Measurements from ENCODE around the gene GAK.
"Not testable (repeated sequence)": the region's sequence is repeated elsewhere in the genome, so short reads cannot be mapped to it uniquely, and the experiment has no call there.

GAK gene

DNA sequence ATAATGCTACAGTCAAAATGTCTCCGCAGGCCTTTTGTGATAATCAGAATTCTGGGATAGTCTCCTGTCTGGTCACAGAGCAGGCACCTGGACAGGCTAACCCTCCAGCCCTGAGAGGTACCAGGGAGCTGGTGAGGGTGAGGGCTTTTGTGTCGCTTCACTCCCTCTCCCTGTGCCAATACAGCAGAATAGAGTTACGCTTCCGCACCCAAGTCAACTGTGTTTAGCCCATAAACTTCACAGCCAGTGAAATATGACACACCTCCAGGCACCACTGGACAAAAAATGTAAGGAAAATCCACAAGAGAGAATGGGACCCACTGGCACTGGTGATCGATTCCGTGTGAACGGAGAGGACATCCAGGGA, 1.3 kb downstream of the GAK start:
- ATAC-seq (ENCODE audit: low read depth), result no peak
- Mint-ChIP-seq H3K4me1 (peaks cover 40% of the 10 kb centered on the region), H3K27ac (peak overlapping the region; percentile 96), H3K27me3 (no peaks in the 10 kb centered on the region), H3K4me3 (peak overlapping the region; percentile 94), H3K9me3 (no peaks in the 10 kb centered on the region), H3K36me3 (peaks cover 2% of the 10 kb centered on the region)
- DNase-seq (ENCODE audit: low spot score in 2 of 2), result no peak

DNA sequence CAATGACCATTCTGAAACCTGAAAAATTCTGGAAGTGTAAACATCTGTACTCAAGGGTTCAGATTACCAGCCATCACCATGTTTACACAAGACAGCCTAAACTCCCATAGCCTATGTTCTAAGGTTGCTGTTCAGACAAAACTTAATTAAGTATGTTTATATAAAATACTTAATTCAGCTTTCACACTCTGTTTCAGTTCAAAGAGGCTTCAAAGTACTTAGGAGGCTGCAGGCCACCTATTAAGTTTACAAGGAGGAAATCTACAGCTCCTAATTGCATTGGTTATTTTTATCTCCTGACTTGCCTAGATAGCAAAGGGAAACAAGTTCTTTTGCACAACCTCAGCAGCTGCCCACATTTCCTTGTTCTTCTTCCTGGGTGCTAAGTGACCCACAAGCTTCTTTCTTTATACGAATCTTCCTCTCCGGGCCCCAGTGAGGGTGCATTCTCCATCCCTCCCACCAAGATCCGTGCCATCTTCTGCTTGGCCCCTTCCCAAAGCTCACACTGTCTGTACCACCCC, 2.0 kb downstream of the GAK start:
- Mint-ChIP-seq H3K4me3 (peak overlapping the region; percentile 94), H3K4me1 (peaks cover 38% of the 10 kb centered on the region), H3K27me3 (no peaks in the 10 kb centered on the region), H3K27ac (peak overlapping the region; percentile 96), H3K9me3 (no peaks in the 10 kb centered on the region), H3K36me3 (peaks cover 2% of the 10 kb centered on the region)
- DNase-seq (ENCODE audit: low spot score in 2 of 2) (no peak), ATAC-seq (ENCODE audit: low read depth) (no peak)

DNA sequence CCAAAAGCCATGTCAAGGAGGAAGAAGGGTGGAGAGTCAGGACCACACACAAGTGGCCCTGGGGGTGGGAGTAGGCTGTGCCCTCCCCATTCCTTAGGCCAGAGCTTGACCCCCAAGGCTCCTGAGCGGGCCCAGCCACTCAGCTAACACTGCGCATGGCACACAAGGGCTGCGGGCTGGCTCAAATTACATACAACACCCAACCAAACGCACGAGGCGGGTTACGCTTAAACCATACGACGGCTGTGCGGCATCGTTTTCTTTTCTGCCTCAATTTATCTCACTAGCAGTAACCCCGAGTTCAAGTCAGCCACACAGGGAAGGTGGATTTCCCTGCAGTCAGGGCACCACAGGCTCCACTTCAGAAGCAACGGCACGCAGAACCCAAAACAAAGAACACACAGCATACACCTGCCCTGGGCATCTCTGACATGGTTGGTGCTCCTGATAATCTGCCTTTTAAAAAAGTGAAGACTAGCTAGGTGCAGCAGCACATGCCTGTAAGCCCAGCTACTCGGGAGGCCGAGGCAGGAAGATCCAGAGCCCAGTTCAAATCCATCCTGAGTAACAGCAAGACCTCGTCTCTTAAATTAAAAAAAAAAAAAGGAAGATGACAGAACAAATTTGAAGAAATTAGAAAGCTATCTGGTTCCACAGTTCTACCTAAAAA, 2.9 kb downstream of the GAK start:
- DNase-seq (ENCODE audit: low spot score in 2 of 2) (no peak), ATAC-seq (ENCODE audit: low read depth) (no peak)
- no peaks in the 10 kb centered on the region for H3K27me3 Mint-ChIP-seq
- H3K4me1 Mint-ChIP-seq, result peaks cover 37% of the 10 kb centered on the region
- H3K27ac Mint-ChIP-seq, result no peak overlapping the region
- peaks cover 2% of the 10 kb centered on the region for H3K36me3 Mint-ChIP-seq
- no peaks in the 10 kb centered on the region for H3K9me3 Mint-ChIP-seq
- H3K4me3 Mint-ChIP-seq, result no peak overlapping the region

DNA sequence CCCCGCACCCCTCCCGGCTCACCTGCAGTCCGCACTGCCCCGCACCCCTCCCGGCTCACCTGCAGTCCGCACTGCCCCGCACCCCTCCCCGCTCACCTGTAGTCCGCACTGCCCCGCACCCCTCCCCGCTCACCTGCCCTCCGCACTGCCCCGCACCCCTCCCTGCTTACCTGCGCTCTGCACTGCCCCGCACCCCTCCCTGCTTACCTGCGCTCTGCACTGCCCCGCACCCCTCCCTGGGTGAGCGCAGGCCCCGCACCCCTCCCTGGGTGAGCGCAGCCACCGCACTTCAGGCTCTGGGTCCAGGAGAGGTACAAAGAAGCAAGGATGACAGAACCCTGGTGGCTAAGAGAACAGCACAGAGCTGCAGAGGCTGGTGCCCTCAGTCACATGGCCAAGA, 4.5 kb downstream of the GAK start:
- not testable (repeated sequence) for H3K4me3 Mint-ChIP-seq; DNase-seq (ENCODE audit: low spot score in 2 of 2); H3K27me3 Mint-ChIP-seq; H3K27ac Mint-ChIP-seq; ATAC-seq (ENCODE audit: low read depth); H3K9me3 Mint-ChIP-seq; H3K36me3 Mint-ChIP-seq
- H3K4me1 Mint-ChIP-seq, result peaks cover 41% of the 10 kb centered on the region

DNA sequence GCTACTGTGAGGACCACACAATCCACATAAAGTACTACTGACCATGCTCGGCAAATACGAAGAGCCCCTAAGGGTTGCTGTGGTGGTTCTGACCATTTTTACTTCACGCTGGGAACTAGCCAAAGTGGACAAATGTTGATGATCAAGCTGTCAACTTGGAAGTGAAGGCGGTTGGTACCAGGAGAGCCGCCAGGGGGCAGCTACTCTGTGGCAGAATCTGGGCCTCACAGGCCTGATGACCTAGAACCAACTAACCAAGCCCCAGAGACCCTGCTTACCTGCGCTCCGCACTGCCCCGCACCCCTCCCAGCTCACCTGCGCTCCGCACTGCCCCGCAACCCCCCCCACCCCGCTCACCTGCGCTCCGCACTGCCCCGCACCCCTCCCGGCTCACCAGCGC, 5.6 kb downstream of the GAK start:
- Mint-ChIP-seq H3K4me3 (no peak overlapping the region), H3K36me3 (peaks cover 2% of the 10 kb centered on the region), H3K27ac (peak overlapping the region; percentile 81), H3K4me1 (peaks cover 48% of the 10 kb centered on the region), H3K9me3 (no peaks in the 10 kb centered on the region), H3K27me3 (no peaks in the 10 kb centered on the region)
- no peak for DNase-seq (ENCODE audit: low spot score in 2 of 2)
- no peak for ATAC-seq (ENCODE audit: low read depth)

DNA sequence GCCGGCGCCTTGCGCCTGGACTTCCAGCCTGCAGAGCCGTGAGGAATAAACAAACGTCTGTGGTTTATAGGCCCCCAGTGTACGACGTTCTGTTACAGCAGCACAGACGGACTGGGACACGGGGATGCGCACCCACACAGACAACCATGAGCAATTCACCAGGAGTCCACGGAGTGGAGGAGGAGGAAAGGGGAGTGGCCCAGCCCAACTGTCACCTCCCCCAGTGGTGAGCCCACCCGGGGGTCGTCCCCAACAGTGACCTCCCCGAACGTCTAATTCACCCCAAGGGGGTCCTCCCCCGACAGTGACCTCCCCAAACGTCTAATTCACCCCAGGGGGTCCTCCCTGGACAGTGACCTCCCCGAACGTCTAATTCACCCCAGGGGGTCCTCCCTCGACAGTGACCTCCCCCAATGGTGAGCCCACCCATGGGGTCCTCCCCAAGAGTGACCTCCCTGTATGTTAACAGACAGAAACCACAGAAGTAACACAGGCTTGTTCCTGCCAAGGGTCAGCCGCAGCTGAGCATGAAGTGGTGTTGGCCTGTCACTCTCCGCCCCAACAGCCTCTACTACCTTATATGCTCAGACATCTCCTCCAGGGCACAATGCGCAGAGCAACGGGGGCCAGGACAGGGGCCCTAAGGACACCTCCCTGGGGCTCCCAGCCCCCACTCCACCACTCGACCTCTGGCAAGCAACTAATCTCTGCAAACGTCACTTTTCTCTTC, 6.2 kb downstream of the GAK start:
- H3K27me3 Mint-ChIP-seq, result no peaks in the 10 kb centered on the region
- H3K27ac Mint-ChIP-seq, result peak overlapping the region; percentile 97
- H3K4me1 Mint-ChIP-seq, result peaks cover 47% of the 10 kb centered on the region
- DNase-seq (ENCODE audit: low spot score in 2 of 2), result no peak
- peaks cover 2% of the 10 kb centered on the region for H3K36me3 Mint-ChIP-seq
- no peaks in the 10 kb centered on the region for H3K9me3 Mint-ChIP-seq
- H3K4me3 Mint-ChIP-seq, result peak overlapping the region; percentile 64
- ATAC-seq (ENCODE audit: low read depth), result no peak

DNA sequence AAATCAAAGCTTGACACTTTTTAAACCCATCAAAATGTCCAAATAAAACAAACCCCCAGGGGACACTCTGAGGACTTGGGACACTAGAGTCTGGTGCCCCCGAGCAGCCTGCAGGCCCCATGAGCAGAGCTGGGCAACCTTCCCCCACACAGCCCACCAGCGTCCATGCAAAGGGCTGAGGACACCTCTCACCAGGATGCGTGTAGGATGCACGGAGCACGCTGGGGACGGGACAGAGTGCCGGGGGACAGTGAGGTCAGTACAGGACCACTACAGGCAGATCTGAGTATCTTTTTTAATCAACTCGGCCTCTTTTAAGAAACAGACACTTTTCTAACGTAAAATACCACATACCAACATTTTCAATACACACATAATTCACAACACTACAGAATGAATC, 6.9 kb downstream of the GAK start:
- H3K27ac Mint-ChIP-seq, result peak overlapping the region; percentile 97
- ATAC-seq (ENCODE audit: low read depth) (no peak), DNase-seq (ENCODE audit: low spot score in 2 of 2) (no peak)
- no peak overlapping the region for H3K4me3 Mint-ChIP-seq
- H3K27me3 Mint-ChIP-seq, result no peaks in the 10 kb centered on the region
- peaks cover 3% of the 10 kb centered on the region for H3K36me3 Mint-ChIP-seq
- peaks cover 42% of the 10 kb centered on the region for H3K4me1 Mint-ChIP-seq
- H3K9me3 Mint-ChIP-seq, result no peaks in the 10 kb centered on the region

DNA sequence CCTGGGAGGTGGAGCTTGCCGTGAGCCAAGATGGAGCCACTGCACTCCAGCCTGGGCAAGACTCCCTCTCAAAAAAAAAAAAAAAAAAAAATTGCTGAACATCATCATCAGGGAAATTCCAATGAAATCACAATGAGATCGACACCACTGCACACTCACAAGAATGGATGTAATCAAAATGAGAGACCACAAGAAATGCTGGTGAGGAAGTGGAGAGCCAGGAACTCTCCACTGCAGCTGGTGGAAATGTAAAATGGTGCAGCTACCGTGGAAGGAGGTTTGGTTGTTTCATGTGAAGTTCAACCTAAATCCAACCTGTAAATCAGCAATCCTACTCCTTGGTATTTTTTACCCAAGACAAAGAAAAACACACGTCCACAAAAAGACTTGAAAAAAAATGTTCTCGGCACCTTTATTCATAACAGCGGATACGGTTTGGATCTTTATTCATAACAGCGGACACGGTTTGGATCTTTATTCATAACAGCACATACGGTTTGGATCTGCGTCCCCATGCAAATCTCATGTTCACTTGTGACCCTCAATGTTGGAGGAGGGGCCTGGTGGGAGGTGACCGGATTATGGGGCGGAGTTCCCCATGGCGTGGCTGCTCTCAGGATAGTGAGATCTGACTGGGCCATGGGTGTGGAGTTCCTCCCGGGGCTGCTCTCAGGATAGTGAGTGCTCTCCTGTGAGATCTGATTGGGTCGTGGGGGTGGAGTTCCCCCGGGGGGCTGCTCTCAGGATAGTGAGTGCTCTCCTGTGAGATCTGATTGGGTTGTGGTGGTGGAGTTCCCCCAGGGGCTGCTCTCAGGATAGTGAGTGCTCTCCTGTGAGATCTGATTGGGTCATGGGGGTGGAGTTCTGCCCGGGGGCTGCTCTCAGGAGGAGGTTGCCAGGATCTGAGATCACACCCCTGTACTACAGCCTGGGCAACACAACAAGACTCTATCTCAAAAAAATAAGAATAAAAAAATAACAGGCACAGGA, 7.7 kb downstream of the GAK start:
- peak; percentile 62 for ATAC-seq (ENCODE audit: low read depth)
- peak overlapping the region; percentile 97 for H3K27ac Mint-ChIP-seq
- DNase-seq (ENCODE audit: low spot score in 2 of 2), result peak; percentile 48 to 63
- no peaks in the 10 kb centered on the region for H3K9me3 Mint-ChIP-seq
- H3K27me3 Mint-ChIP-seq, result no peaks in the 10 kb centered on the region
- H3K4me1 Mint-ChIP-seq, result peaks cover 46% of the 10 kb centered on the region
- peaks cover 4% of the 10 kb centered on the region for H3K36me3 Mint-ChIP-seq
- H3K4me3 Mint-ChIP-seq, result peak overlapping the region; percentile 57

DNA sequence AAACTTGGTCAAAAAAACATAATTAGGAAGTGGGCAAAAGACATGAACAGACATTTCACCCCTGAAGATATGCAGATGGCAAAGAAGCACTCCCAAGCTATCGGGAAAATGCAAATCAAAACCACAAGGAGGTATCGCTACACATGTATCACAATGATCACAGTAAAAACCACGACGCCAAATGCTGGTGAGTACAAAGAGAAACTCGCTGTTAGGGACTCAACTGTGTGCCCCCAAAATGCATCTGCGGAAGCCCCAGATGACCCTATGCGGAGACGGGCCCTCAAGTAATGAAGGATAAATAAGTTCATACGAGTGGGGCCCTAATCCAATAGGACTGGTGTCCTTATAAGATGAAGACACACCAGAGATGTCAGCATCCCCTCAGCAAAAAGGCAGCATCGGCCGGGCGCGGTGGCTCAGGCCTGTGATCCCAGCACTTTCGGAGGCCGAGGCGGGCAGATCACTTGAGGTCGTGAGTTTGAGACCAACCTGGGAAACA, 10.2 kb downstream of the GAK start:
- peak; percentile 29 for ATAC-seq (ENCODE audit: low read depth)
- H3K36me3 Mint-ChIP-seq, result peaks cover 8% of the 10 kb centered on the region
- peaks cover 60% of the 10 kb centered on the region for H3K4me1 Mint-ChIP-seq
- peak overlapping the region; percentile 83 for H3K4me3 Mint-ChIP-seq
- H3K27ac Mint-ChIP-seq, result peak overlapping the region; percentile 97
- no peaks in the 10 kb centered on the region for H3K27me3 Mint-ChIP-seq
- DNase-seq (ENCODE audit: low spot score in 2 of 2), result peak in 1 of 2 donors; percentile 44
- peaks cover 2% of the 10 kb centered on the region for H3K9me3 Mint-ChIP-seq

DNA sequence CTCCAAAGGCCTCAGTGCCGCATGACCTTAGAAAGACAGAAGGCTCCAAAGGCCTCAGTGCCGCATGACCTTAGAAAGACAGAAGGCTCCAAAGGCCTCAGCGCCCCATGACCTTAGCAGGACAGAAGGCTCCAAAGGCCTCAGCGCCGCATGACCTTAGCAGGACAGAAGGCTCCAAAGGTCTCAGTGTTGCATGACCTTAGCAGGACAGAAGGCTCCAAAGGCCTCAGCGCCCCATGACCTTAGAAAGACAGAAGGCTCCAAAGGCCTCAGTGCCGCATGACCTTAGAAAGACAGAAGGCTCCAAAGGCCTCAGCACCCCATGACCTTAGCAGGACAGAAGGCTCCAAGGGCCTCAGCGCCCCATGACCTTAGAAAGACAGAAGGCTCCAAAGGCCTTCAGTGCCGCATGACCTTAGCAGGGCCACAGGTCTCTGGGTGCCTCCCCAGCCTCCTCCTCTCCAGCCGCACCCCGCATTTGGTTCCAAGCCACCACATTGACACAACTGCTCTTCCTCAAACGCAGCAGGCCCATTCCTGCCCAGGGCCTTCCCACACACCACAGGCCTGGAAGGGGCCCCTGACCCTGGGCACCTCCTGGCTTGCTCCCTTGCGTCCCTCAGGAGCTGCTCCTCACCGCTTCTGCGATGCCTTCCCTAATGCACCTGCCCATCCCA, 13.0 kb downstream of the GAK start:
- H3K4me1 Mint-ChIP-seq, result peaks cover 64% of the 10 kb centered on the region
- not testable (repeated sequence) for H3K27ac Mint-ChIP-seq; ATAC-seq (ENCODE audit: low read depth); H3K4me3 Mint-ChIP-seq; H3K36me3 Mint-ChIP-seq; H3K9me3 Mint-ChIP-seq; H3K27me3 Mint-ChIP-seq; DNase-seq (ENCODE audit: low spot score in 2 of 2)

DNA sequence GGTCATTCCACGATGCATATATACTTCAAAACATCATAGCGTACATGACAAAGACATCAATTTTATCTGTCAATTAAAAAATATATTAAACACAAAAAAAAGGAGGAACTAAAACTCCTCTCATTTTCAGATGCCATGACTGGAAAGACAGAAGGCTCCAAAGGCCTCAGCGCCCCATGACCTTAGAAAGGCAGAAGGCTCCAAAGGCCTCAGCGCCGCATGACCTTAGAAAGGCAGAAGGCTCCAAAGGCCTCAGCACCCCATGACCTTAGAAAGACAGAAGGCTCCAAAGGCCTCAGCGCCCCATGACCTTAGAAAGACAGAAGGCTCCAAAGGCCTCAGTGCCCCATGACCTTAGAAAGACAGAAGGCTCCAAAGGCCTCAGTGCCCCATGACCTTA, 13.5 kb downstream of the GAK start:
- not testable (repeated sequence) for DNase-seq (ENCODE audit: low spot score in 2 of 2); H3K9me3 Mint-ChIP-seq; H3K27me3 Mint-ChIP-seq; H3K27ac Mint-ChIP-seq; ATAC-seq (ENCODE audit: low read depth); H3K36me3 Mint-ChIP-seq; H3K4me3 Mint-ChIP-seq
- peaks cover 63% of the 10 kb centered on the region for H3K4me1 Mint-ChIP-seq

DNA sequence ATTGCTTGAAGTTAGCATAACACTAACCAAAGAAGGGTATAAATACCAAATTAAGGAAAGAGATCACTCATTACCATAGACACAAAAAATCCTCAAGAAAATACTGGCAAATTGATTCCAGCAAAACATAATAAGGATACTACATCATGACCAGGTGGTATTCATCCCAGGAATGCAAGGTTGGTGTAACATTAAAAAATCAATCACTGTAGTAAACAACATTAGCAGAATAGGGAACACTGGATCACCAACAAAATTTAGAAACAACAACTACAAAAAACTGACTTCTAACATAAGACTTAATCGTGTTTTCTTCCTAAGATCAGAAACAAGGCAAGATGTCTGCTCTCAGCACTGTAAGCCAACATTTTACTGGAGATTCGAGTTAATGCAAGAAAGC, 14.1 kb downstream of the GAK start:
- DNase-seq (ENCODE audit: low spot score in 2 of 2) (no peak), ATAC-seq (ENCODE audit: low read depth) (no peak)
- no peak overlapping the region for H3K27ac Mint-ChIP-seq
- H3K27me3 Mint-ChIP-seq, result no peaks in the 10 kb centered on the region
- H3K9me3 Mint-ChIP-seq, result peaks cover 2% of the 10 kb centered on the region
- H3K36me3 Mint-ChIP-seq, result peaks cover 6% of the 10 kb centered on the region
- no peak overlapping the region for H3K4me3 Mint-ChIP-seq
- peaks cover 60% of the 10 kb centered on the region for H3K4me1 Mint-ChIP-seq

DNA sequence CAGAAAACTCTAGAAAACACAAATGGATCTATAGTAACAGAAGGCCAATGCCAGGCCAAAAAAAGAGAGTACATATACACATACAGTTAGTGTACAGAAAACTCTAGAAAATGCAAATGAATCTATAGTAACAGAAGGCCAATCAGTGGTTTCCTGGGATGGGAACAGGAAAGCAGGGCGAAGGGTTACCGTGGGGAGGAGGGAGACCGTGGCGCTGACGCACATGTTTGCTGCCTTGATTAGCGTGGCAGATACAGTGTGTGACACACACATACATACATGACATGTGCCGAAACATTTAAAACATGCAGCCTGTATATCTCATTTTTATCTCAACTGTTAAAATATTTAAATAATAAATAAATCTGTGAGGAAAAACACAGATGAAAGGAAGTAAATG, 14.7 kb downstream of the GAK start:
- Mint-ChIP-seq H3K27me3 (no peaks in the 10 kb centered on the region), H3K9me3 (peaks cover 2% of the 10 kb centered on the region), H3K36me3 (peaks cover 6% of the 10 kb centered on the region), H3K27ac (no peak overlapping the region), H3K4me3 (no peak overlapping the region), H3K4me1 (peaks cover 54% of the 10 kb centered on the region)
- ATAC-seq (ENCODE audit: low read depth), result no peak
- DNase-seq (ENCODE audit: low spot score in 2 of 2), result no peak
